PC-9 (cell line): ENCODE results near the gene PHC3. TPM values are rescaled to one million over a fixed set of nuclear protein-coding genes. Genes with fewer than 3 reads are reported as not detected.

ENCODE experiments used
- BruUV-seq: library from RNA; stranded (reverse); fragments of 400-500 nt; replicated peaks from 2 replicates; lab custom pipeline; 2021; lab: Mats Ljungman, UMichigan
- CTCF ChIA-PET: fragments of 300-600 bp; sonication (Branson Sonifier 250); formaldehyde crosslinking; loops from one replicate; lab custom pipeline; 2022; ENCODE audit warnings: antibody characterized with exemption; lab: Charles Lee
- POLR2A ChIA-PET: fragments of 300-600 bp; sonication (Branson Sonifier 250); formaldehyde crosslinking; loops from one replicate; lab custom pipeline; 2022; ENCODE audit warnings: antibody characterized with exemption; ENCODE audit not compliant: unreplicated experiment; lab: Charles Lee
- DNase-seq, 2 experiments: peaks; one replicate each; pipeline versions ENCODE4 v3.0.0 to v3.0.0-alpha.2; 2015 to 2022; ENCODE audit warnings: mixed read lengths in 1 of 2
- H2AFZ ChIP-seq: fragments of 200-600 bp; sonication (generic); 2 replicates; pipeline ENCODE4 v1.8.1; 2017; ENCODE audit warnings: antibody characterized with exemption
- H3F3A ChIP-seq: fragments of 200-600 bp; sonication (generic); 2 replicates; pipeline ENCODE4 v1.8.1; 2017; ENCODE audit warnings: antibody characterized with exemption, mild to moderate bottlenecking, low read depth; ENCODE audit not compliant: insufficient read depth
- H3K27ac ChIP-seq: fragments of 200-600 bp; sonication (generic); 2 replicates; pipeline ENCODE4 v1.6.1; 2016; ENCODE audit warnings: mixed run types
- H3K27me3 ChIP-seq: fragments of 200-600 bp; sonication (generic); 2 replicates; pipeline ENCODE4 v1.6.1; 2016; ENCODE audit warnings: low read depth, mixed run types; ENCODE audit not compliant: insufficient read depth
- H3K36me3 ChIP-seq: fragments of 200-600 bp; sonication (generic); 2 replicates; pipeline ENCODE4 v1.6.1; 2016; ENCODE audit warnings: low read depth, mixed run types
- H3K4me1 ChIP-seq: fragments of 200-600 bp; sonication (generic); replicated peaks from 2 replicates; pipeline ENCODE4 v1.6.1; 2016; ENCODE audit warnings: mixed run types; ENCODE audit not compliant: insufficient read depth
- H3K4me2 ChIP-seq: fragments of 200-600 bp; sonication (generic); 2 replicates; pipeline ENCODE4 v1.6.1; 2017; ENCODE audit warnings: mixed run types
- H3K4me3 ChIP-seq: fragments of 200-600 bp; sonication (generic); 2 replicates; pipeline ENCODE4 v1.6.1; 2016; ENCODE audit warnings: mixed run types
- H3K79me2 ChIP-seq: fragments of 200-600 bp; sonication (generic); 2 replicates; pipeline ENCODE4 v1.6.1; 2017; ENCODE audit warnings: low read depth, mixed run types
- H3K9me2 ChIP-seq: fragments of 200-600 bp; sonication (generic); 2 replicates; pipeline ENCODE4 v1.8.1; 2017; ENCODE audit warnings: mild to moderate bottlenecking; ENCODE audit not compliant: insufficient read depth
- H3K9me3 ChIP-seq: fragments of 200-600 bp; sonication (generic); 2 replicates; pipeline ENCODE4 v1.8.1; 2016; ENCODE audit warnings: low read depth; ENCODE audit not compliant: insufficient read depth
- H4K20me1 ChIP-seq: fragments of 200-600 bp; sonication (generic); 2 replicates; pipeline ENCODE4 v1.8.1; 2017; ENCODE audit not compliant: insufficient read depth
- CTCF ChIP-seq: fragments of 200-600 bp; sonication (generic); conservative IDR thresholded peaks from 2 replicates; pipeline ENCODE4 v1.6.1; 2017; ENCODE audit warnings: mixed run types, antibody characterized with exemption, mild to moderate bottlenecking, moderate library complexity
- EZH2 ChIP-seq: fragments of 200-600 bp; sonication (generic); IDR thresholded peaks from 2 replicates; pipeline ENCODE4 v1.8.0; 2017; ENCODE audit warnings: antibody characterized with exemption, low read depth
- intact Hi-C: fragments of 100-400 bp; cut with micrococcal nuclease; formaldehyde crosslinking; loops from one replicate; pipeline ENCODE4 v1.10.0; 2022; ENCODE audit not compliant: unreplicated experiment
- total RNA-seq: library from RNA; stranded (reverse); gene quantifications from 2 replicates; pipeline ENCODE4 v1.2.3, GENCODE V29; 2021

The PHC3 gene
- total RNA-seq, 1 experiment from 2014 or later, result 80.8 TPM

- Histone ChIP-seq H3K9me3 (0 out of 2 replicates have a peak, but pooled peaks cover 3% of the 10 kb centered on the region), H3K4me1 (no peaks in the 10 kb centered on the region), H3K4me3 (no peak overlapping the region), H2AFZ (no peak overlapping the region), H3K27me3 (no peaks in the 10 kb centered on the region), H3F3A (no peaks in the 10 kb centered on the region), H3K27ac (no peak overlapping the region), H3K79me2 (no peaks in the 10 kb centered on the region), H3K36me3 (no peaks in the 10 kb centered on the region), H3K9me2 (no peaks in the 10 kb centered on the region), H3K4me2 (no peak overlapping the region), H4K20me1 (no peaks in the 10 kb centered on the region)
- no peak for DNase-seq
- ChIA-PET POLR2A (no interaction called here), CTCF (no interaction called here)
- no TSS peak for BruUV-seq
- no peak for TF ChIP-seq EZH2
- intact Hi-C loops, result no loop called here
Measured at GRCh38 chr3:170204509-170204908, 23.0 kb upstream of the PHC3 start.

GRCh38 chr3:170204023-170204472, 22.5 kb upstream of the PHC3 start:
- no peaks in the 10 kb centered on the region for H4K20me1 ChIP-seq
- no peak overlapping the region for H3K4me2 ChIP-seq
- no TSS peak for BruUV-seq
- CTCF ChIA-PET, result interaction anchor here (0.6 kb wide), 1 partner anchor 233 kb away, joined by 3 read pairs; no protein-coding TSS in a partner anchor
- H3K36me3 ChIP-seq, result no peaks in the 10 kb centered on the region
- H3K27me3 ChIP-seq, result no peaks in the 10 kb centered on the region
- no peak overlapping the region for H3K27ac ChIP-seq
- no peak for DNase-seq
- H3K4me3 ChIP-seq, result no peak overlapping the region
- intact Hi-C loops, result no loop called here
- no peak overlapping the region for H2AFZ ChIP-seq
- H3K9me3 ChIP-seq, result 0 out of 2 replicates have a peak, but pooled peaks cover 3% of the 10 kb centered on the region
- TF ChIP-seq CTCF (no peak), EZH2 (no peak)
- H3K9me2 ChIP-seq, result no peaks in the 10 kb centered on the region
- POLR2A ChIA-PET, result no interaction called here
- no peaks in the 10 kb centered on the region for H3K79me2 ChIP-seq
- H3F3A ChIP-seq, result no peaks in the 10 kb centered on the region
- H3K4me1 ChIP-seq, result no peaks in the 10 kb centered on the region

- no TSS peak for BruUV-seq
- TF ChIP-seq CTCF (no peak), EZH2 (no peak)
- Histone ChIP-seq H3K9me3 (0 out of 2 replicates have a peak, but pooled peaks cover 3% of the 10 kb centered on the region), H3K27ac (no peak overlapping the region), H3K9me2 (no peaks in the 10 kb centered on the region), H3K79me2 (no peaks in the 10 kb centered on the region), H3K36me3 (no peaks in the 10 kb centered on the region), H2AFZ (no peak overlapping the region), H3K27me3 (no peaks in the 10 kb centered on the region), H4K20me1 (no peaks in the 10 kb centered on the region), H3K4me2 (no peak overlapping the region), H3K4me1 (no peaks in the 10 kb centered on the region), H3K4me3 (no peak overlapping the region), H3F3A (no peaks in the 10 kb centered on the region)
- DNase-seq, result no peak
- intact Hi-C loops, result no loop called here
- ChIA-PET CTCF (interaction anchor here (0.6 kb wide), 1 partner anchor 106 kb away, joined by 6 read pairs; no protein-coding TSS in a partner anchor), POLR2A (interaction anchor here (0.6 kb wide), 1 partner anchor 432 kb away, joined by 12 read pairs; no protein-coding TSS in a partner anchor)
Measured at GRCh38 chr3:170203457-170203856, 21.9 kb upstream of the PHC3 start.
